ENCODE results near the gene PDE9A. TPM values are rescaled to one million over a fixed set of nuclear protein-coding genes. Genes with fewer than 3 reads are reported as not detected.

The PDE9A gene
- polyA plus RNA-seq, 2 of the 4 experiments (the other 2 are of a cell fraction), result 1.3 to 3.1 TPM

DNA sequence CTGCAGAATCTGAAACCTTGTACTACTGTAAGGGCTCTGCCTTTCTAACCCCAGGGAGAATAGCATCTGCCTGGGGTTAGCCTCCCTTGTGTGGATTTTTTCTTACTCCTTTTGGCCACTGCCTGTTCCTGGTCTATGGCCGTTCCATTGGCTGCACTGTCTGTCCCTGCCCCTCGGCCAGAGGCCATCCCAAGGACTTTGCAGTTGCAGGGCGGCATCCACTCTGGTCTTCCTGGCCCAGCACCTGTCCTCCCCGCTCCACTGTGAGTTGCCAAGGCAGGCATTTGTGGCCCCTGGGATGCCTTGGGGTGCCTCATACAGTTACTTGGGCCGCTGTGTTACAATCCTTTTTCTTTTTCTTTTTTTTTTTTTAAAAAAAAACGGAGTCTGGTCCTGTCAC, 45.8 kb downstream of the PDE9A start:
- H3K27ac ChIP-seq, result no peak overlapping the region
- FAIRE-seq (no peak), ATAC-seq (no peak), DNase-seq (ENCODE audit: low read depth in 1 of 2, low spot score in 1 of 2) (no peak)
- H3K4me3 ChIP-seq, result no peak overlapping the region
- H3K4me1 ChIP-seq, result no peaks in the 10 kb centered on the region
- ChIA-PET POLR2A (no interaction called here), CTCF (interaction anchor here (1.5 kb wide), 1 partner anchor 18 kb away, joined by 4 read pairs; no protein-coding TSS in a partner anchor)
- no peak overlapping the region for H3K4me2 ChIP-seq
- 62% methylated on average over 5 of the region's 6 CpGs for WGBS (ENCODE audit: missing lambda C conversion rate)
- no peak for TF ChIP-seq JUN (IDR thresholded peaks at IDR 0.05)
- no peak for TF ChIP-seq ZC3H11A (IDR thresholded peaks at IDR 0.05)
- no peak for TF ChIP-seq KDM5A (IDR thresholded peaks at IDR 0.05)
- no peak for TF ChIP-seq NR3C1 (IDR thresholded peaks at IDR 0.05)
- no peak for TF ChIP-seq KDM1A (IDR thresholded peaks at IDR 0.05; ENCODE audit: low read depth)
- no peak for TF ChIP-seq CHD2 (IDR thresholded peaks at IDR 0.05; ENCODE audit: low read length, partially characterized antibody)
- no peak for TF ChIP-seq ESRRA (IDR thresholded peaks at IDR 0.05; ENCODE audit: borderline replicate concordance, low read length)
- TF ChIP-seq EHMT2 (IDR thresholded peaks at IDR 0.05; ENCODE audit: low read depth), result no peak
- TF ChIP-seq EHF (CRISPR knock-in tag; IDR thresholded peaks at IDR 0.05), result no peak
- TF ChIP-seq FOSB (CRISPR knock-in tag; IDR thresholded peaks at IDR 0.05), result no peak
- no peaks in the 10 kb centered on the region; the same call in 2 of the 3 replicates for H3K9me3 ChIP-seq

DNA sequence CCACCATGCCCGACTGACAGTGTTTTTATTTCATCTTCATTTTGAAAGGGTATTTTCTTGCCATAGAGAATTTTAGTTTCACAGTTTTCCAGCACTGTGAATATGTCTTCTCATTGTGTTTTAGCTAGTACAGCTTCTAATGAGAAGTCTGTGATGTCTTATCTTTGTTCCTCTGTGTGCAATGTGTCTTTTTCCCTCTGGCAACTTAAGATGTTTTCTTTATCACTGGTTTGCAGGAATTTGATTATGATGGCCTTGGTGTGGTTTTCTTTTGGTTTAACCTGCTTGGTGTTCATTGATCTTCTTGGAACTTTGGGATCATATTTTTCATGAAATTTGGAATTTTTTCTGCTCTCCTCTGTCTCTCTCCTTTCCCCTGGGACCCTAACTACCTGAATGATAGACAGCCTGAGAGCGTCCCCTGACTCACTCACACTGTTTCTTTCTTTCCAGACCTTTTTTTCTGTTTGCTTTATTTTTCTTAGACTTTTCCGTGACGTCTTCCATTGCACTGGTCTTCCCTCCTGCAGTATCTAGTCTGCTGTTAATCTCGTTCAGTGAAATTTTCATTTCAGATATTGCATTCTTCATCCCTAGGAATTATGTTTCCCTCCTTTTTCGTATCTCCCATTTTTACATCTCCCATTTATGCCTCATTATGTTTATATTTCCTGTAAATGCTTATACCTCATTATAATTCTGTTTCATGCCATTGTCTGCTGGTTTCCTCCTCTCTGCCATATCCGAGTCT, 48.5 kb downstream of the PDE9A start:
- Histone ChIP-seq H3K4me1 (no peaks in the 10 kb centered on the region), H3K4me3 (no peak overlapping the region), H3K4me2 (no peak overlapping the region), H3K27ac (no peak overlapping the region), H3K9me3 (no peaks in the 10 kb centered on the region; the same call in 2 of the 3 replicates)
- ATAC-seq (no peak), DNase-seq (ENCODE audit: low read depth in 1 of 2, low spot score in 1 of 2) (no peak), FAIRE-seq (no peak)
- ChIA-PET POLR2A (no interaction called here), CTCF (no interaction called here)
- WGBS (ENCODE audit: missing lambda C conversion rate), result 64% methylated on average over 7 of the region's 7 CpGs
- TF ChIP-seq, protein P1, sequence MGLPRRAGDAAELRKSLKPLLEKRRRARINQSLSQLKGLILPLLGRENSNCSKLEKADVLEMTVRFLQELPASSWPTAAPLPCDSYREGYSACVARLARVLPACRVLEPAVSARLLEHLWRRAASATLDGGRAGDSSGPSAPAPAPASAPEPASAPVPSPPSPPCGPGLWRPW (IDR thresholded peaks at IDR 0.05), result no peak
- TF ChIP-seq, protein P2, sequence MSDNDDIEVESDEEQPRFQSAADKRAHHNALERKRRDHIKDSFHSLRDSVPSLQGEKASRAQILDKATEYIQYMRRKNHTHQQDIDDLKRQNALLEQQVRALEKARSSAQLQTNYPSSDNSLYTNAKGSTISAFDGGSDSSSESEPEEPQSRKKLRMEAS (IDR thresholded peaks at IDR 0.05), result no peak
- TF ChIP-seq NFE2L2 (conservative IDR thresholded peaks at IDR 0.05; ENCODE audit: low read length) (no peak), RNF2 (IDR thresholded peaks at IDR 0.05; ENCODE audit: borderline replicate concordance, low read depth) (no peak), KDM5A (IDR thresholded peaks at IDR 0.05) (no peak), CBX2 (IDR thresholded peaks at IDR 0.05; ENCODE audit: borderline replicate concordance, low read depth) (no peak), FOSL2 (IDR thresholded peaks at IDR 0.05) (no peak), FOSL2 (CRISPR knock-in tag; IDR thresholded peaks at IDR 0.05) (no peak), HEYL (CRISPR knock-in tag; IDR thresholded peaks at IDR 0.05) (no peak), CEBPB (IDR thresholded peaks at IDR 0.05) (no peak), JUNB (IDR thresholded peaks at IDR 0.05) (no peak), HDAC2 (IDR thresholded peaks at IDR 0.05) (no peak), EHF (CRISPR knock-in tag; IDR thresholded peaks at IDR 0.05) (no peak), TFCP2L1 (CRISPR knock-in tag; IDR thresholded peaks at IDR 0.05) (no peak), RAD21 (conservative IDR thresholded peaks at IDR 0.05 in 1 of 2, IDR thresholded peaks at IDR 0.05 in 1 of 2) (no peak), RARB (CRISPR knock-in tag; IDR thresholded peaks at IDR 0.05) (no peak)
- TF ChIP-seq, protein P3, sequence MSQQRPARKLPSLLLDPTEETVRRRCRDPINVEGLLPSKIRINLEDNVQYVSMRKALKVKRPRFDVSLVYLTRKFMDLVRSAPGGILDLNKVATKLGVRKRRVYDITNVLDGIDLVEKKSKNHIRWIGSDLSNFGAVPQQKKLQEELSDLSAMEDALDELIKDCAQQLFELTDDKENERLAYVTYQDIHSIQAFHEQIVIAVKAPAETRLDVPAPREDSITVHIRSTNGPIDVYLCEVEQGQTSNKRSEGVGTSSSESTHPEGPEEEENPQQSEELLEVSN (IDR thresholded peaks at IDR 0.05; ENCODE audit: borderline replicate concordance, low read depth), result no peak
- TF ChIP-seq, protein P4, sequence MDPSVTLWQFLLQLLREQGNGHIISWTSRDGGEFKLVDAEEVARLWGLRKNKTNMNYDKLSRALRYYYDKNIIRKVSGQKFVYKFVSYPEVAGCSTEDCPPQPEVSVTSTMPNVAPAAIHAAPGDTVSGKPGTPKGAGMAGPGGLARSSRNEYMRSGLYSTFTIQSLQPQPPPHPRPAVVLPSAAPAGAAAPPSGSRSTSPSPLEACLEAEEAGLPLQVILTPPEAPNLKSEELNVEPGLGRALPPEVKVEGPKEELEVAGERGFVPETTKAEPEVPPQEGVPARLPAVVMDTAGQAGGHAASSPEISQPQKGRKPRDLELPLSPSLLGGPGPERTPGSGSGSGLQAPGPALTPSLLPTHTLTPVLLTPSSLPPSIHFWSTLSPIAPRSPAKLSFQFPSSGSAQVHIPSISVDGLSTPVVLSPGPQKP (IDR thresholded peaks at IDR 0.05; ENCODE audit: low read depth, low read length), result no peak

All from A549 (cell line).